ENCODE results near the gene HSDL1.
"Not testable (repeated sequence)": the region's sequence is repeated elsewhere in the genome, so short reads cannot be mapped to it uniquely, and the experiment has no call there.

HSDL1 gene

GRCh38 chr16:84138824-84139627, 6.0 kb downstream of the HSDL1 start:
- DNase-seq (ENCODE audit: low read depth), result no peak

DNA sequence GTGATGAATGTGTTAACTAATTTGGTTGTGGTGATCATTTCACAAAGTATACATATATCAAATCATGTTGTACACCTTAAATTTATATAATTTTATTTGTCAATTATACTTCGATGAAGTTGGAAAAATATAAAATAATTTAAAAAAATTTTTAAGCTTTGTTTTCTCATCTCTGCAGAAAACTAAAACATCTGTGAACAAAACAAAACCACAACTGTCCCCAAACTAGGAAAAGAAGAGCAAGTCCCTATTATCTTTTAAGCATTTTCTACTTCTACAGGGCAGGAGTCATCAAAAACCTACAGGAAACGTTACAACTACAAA, 6.5 kb downstream of the HSDL1 start:
- DNase-seq (ENCODE audit: low read depth), result no peak

- no peak for DNase-seq (ENCODE audit: low read depth)
Observed at GRCh38 chr16:84137769-84138357, 7.1 kb downstream of the HSDL1 start.

GRCh38 chr16:84137287-84137686, 7.7 kb downstream of the HSDL1 start:
- DNase-seq (ENCODE audit: low read depth), result no peak

GRCh38 chr16:84136331-84137125, 8.4 kb downstream of the HSDL1 start:
- no peak for DNase-seq (ENCODE audit: low read depth)

GRCh38 chr16:84132527-84133285, 12.3 kb downstream of the HSDL1 start:
- DNase-seq (ENCODE audit: low read depth), result no peak

DNA sequence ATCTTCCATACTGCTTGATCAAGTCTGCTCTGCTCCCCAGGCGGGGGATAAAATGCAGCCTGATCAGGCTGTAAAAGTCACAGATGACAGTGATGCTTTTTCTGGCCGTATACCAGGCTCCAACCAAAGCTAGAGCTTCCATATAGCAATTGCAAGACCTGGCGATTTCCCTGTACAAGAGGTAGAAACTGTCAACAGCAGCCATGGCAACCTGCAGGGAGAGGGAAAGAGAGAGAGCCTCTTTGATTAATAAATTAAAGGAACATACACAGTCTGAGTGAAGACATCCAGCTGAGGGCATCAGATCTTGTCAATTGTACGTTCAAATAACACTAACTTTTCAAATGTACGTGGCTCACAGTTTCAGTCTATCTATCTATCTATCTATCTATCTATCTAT, 13.9 kb downstream of the HSDL1 start:
- DNase-seq (ENCODE audit: low read depth), result no peak

- DNase-seq (ENCODE audit: low read depth), result no peak
Observed at GRCh38 chr16:84124257-84125073, 20.5 kb downstream of the HSDL1 start.

GRCh38 chr16:84121007-84121406, 24.0 kb downstream of the HSDL1 start:
- DNase-seq (ENCODE audit: low read depth), result no peak

DNA sequence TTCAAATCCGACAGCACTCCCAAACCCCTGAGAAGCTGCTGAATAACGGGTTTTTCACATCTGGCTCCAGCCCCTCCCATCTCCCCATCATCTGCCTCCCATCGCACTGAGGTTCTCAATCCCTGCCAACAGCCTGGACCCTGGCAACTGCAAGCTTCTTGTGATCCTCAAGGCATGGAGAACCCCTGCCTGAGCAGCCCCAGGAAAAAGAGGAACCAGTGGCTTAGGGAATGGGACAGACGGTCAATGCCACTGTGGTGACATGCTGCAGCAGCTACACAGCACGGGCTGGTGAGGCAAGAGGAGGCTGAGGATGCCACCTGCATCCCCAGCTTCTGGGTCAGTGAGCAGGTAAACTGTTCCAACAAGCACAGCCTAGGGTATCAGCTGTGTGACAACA, 25.0 kb downstream of the HSDL1 start:
- DNase-seq (ENCODE audit: low read depth), result no peak

GRCh38 chr16:84119368-84119767, 25.6 kb downstream of the HSDL1 start:
- no peak for DNase-seq (ENCODE audit: low read depth)

DNA sequence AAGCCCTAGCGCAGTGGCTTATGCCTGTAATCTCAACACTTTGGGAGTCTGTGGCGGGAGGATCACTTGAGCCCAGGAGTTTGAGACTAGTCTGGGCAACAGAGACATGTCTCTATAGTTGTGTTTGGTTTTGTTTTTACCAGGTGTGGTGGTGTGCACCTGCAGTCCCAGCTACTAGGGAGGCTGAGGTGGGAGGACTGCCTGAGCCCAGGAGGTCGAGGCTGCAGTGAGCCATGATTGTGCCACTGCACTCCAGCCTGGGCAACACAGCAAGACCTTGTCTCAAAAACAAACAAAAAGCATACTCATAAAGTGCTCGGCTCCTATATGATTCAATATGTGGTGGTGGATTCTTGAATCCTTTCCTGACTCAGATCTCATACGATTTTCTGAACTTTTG, 26.7 kb downstream of the HSDL1 start:
- not testable (repeated sequence) for DNase-seq (ENCODE audit: low read depth)

DNA sequence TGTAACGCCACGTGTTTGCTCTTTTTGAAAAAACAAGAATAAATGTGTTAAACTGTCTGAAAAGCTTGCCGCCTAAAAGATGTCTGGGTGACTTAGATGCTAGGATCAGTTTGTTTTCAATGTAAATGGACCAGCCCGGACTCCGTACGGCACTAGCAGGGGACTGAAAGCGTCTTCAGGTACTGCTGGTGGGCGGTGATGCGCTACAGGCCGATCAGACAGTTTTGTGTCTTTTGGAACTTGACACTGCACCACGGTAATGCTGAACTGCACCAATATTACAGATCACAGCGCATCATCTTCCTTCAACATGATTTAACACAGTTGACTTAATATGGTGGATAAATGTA, 27.5 kb downstream of the HSDL1 start:
- peak; percentile 17 for DNase-seq (ENCODE audit: low read depth)

DNA sequence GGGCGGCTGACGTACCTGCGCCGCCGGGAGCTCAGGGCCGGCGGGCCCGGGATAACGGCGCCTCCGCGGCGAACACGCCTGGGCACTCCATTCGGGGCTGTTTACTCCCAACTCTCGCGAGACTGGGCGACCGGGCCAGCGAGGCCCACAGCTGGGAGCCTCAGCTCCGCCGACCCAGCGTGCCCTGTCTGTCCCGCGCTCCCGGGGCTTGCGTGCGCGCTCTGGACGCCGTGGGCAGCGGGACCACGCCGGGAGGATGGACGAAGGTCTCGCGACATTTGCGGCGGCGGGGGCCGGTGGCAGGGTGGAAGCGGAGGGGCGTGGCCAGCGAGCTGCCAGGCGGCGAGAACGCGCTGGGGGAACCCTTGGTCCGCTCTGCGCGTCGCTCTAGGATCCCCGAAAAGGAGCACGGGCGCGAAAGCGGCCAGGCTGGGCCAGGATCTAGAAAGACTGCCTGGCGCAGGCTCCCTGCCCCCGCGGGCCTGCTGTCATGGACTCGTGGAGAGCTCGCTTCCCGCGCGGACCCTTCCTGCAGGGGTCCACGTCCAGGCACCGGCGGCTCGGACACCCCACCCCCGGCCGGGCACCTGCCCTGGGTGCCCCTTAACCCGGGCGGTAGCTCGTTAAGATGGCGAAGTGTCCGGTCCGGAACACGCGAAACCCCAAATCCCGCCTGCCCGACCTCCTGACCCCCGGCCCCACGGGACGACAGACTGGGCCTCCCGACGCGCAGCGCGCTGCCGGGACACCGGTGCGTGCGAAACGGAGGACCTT, 28.1 kb downstream of the HSDL1 start, which contains the start of gene MBTPS1:
MBTPS1 (minus strand) TSS at position 223 of the 774 bp plus-strand sequence. CDS start 15,159 bp downstream, outside the sequence.
- peak; percentile 98 for DNase-seq (ENCODE audit: low read depth)

DNA sequence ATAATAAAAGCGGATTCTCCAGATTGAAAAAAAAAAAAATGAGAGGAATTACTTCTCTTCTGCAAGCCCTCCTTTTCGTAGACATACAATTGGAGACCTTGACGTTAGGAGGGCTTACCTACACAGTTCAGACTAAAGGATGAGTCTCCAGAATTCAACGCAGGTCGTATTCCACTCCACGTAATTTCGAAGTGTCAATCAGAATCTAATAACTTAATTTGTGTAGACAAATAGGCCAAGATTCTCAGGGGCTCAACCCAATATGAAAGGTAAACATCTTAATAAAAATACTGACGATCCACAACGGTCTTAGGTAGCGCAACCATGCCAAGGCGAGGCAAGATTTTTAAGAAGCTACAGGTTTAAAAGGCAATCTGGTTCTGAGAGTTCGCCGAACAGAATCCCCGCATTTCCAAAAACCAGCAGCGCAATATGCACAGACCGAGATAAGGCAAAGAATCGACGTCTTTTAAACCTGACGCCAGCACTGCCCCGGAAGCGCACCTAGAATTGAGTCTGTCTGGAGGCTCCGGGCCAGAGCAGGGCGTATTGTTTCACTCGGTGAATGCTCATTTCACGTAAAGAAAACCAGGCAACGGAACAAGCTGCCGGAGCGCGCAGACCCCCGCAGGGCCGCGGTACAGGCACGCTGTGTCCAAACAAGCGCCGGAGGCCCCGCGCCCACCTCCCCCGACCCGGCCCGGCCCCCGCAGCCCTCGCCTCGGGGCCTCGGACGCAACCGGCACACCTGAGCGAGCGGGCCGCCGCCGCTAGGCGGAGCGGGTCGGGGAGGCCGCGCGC, 28.9 kb downstream of the HSDL1 start:
- no peak for DNase-seq (ENCODE audit: low read depth)

DNA sequence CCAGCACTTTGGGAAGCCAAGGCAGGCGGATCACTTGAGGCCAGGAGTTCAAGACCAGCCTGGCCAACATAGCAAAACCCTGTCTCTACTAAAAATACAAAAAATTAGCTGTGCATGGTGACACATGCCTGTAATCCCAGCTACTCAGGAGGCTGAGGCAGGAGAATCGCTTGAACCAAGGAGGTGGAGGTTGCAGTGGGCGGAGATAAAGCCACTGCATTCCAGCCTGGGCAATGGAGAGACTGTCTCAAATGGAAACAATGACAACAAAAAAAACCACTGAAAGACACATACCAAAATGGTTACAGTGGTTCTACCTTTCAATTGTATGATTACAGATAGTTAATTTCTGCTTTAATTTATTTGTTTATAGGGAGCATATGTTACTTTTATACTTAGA, 33.0 kb downstream of the HSDL1 start:
- not testable (repeated sequence) for DNase-seq (ENCODE audit: low read depth)

GRCh38 chr16:84111525-84111924, 33.5 kb downstream of the HSDL1 start:
- no peak for DNase-seq (ENCODE audit: low read depth)

GRCh38 chr16:84110527-84110926, 34.5 kb downstream of the HSDL1 start:
- no peak for DNase-seq (ENCODE audit: low read depth)

- no peak for DNase-seq (ENCODE audit: low read depth)
Observed at GRCh38 chr16:84109598-84110335, 35.2 kb downstream of the HSDL1 start.

All from stimulated activated CD8-positive, alpha-beta memory T cell treated with anti-CD3 and anti-CD28 coated beads, Interleukin-4, amount 100 ng/mL, for 24 hours (primary cell).